Measurements from ENCODE around the gene NSL1. TPM values are rescaled to one million over a fixed set of nuclear protein-coding genes. Genes with fewer than 3 reads are reported as not detected.
A peak's percentile ranks its signal among the peaks of the same experiment; 100 is the strongest.

Gene NSL1
- total and polyA plus RNA-seq, 9 of the 15 experiments (the other 6 are each of a cell fraction or from before 2014, with no cell fraction given): 53.5 to 108 (median 59.1) TPM

DNA sequence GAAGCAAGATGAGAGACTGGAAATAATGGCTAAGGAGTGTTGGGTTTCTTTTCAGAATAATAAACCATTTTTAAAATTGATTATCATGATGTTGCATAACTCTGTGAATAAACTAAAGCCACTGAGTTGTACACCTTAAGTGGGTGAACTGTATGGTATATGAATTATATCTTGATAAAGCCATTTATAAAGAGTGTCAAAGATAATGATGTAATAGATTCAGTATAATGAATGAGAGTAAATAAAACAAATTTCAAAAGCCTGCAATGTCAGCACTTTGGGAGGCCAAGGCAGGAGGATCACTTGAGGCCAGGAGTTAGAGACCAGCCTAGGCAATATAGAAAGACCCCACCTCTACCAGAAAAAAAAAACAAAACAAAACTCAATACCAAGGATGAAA lies 16.3 kb downstream of the NSL1 start:
- peaks cover 25% of the 10 kb centered on the region for H3K79me2 ChIP-seq (ENCODE audit: control insufficient read depth, insufficient read depth, low read length)
- H3K4me3 ChIP-seq: no peak overlapping the region
- intact Hi-C loops (cut with micrococcal nuclease) (no loop called here), in situ Hi-C loops (cut with MboI) (loop anchor here (10.0 kb wide), 1 partner anchor 680 kb away; no protein-coding TSS in a partner anchor)
- H3K27ac ChIP-seq (ENCODE audit: extremely low read depth, low read depth, low read length): peak overlapping the region; percentile 65; the same call in 2 of the 3 replicates
- FAIRE-seq (no peak), DNase-seq (ENCODE audit: extremely low read depth in 1 of 4, low spot score in 3 of 4) (no peak), ATAC-seq (no peak)
- peaks cover 22% of the 10 kb centered on the region; the same call in 2 of the 3 replicates for H3K36me3 ChIP-seq (ENCODE audit: control insufficient read depth, insufficient read depth, low read length)
- peaks cover 0 to 5% of the 10 kb centered on the region in 2 experiments; a peak in 3 of 5 replicates for H3K4me1 ChIP-seq (replicated peaks in 1 of 2; ENCODE audit: control insufficient read depth in 2 of 2, insufficient read depth in 2 of 2, low read length in 2 of 2)
- no peaks in the 10 kb centered on the region for H3K9me3 ChIP-seq (replicated peaks; ENCODE audit: control insufficient read depth, insufficient read depth, low read depth, low read length)
- H2AFZ ChIP-seq (ENCODE audit: low read depth, low read length): no peak overlapping the region
- H3K27me3 ChIP-seq (ENCODE audit: control insufficient read depth in 2 of 2, insufficient read depth in 2 of 2, low read length in 2 of 2): no peaks in the 10 kb centered on the region
- ChIA-PET CTCF (ENCODE audit: low intra/inter-chr PET ratio) (no interaction called here), POLR2A (interaction anchor here (0.6 kb wide), 1 partner anchor 10 kb away, joined by 3 read pairs; no protein-coding TSS in a partner anchor)
- no peak overlapping the region for H3K4me2 ChIP-seq (ENCODE audit: insufficient read depth, low read length)
- no peak overlapping the region for H3K9ac ChIP-seq (ENCODE audit: insufficient read depth in 1 of 2, low read depth in 2 of 2, low read length in 2 of 2)
- no TSS peak for BruUV-seq (replicated peaks)
- no peaks in the 10 kb centered on the region for H3K9me1 ChIP-seq (ENCODE audit: control insufficient read depth, insufficient read depth, low read length)
- no peaks in the 10 kb centered on the region for H4K20me1 ChIP-seq (replicated peaks; ENCODE audit: control insufficient read depth, insufficient read depth, low read length)
- TF ChIP-seq MCM5 (IDR thresholded peaks at IDR 0.05; ENCODE audit: low read depth) (no peak), NUFIP1 (IDR thresholded peaks at IDR 0.05; ENCODE audit: partially characterized antibody) (no peak), ZNF324 (CRISPR knock-in tag; IDR thresholded peaks at IDR 0.05) (no peak), BMI1 (IDR thresholded peaks at IDR 0.05; ENCODE audit: low read length) (no peak), MAFF (IDR thresholded peaks at IDR 0.05; ENCODE audit: low read length) (peak; percentile 55), ZBTB7A (IDR thresholded peaks at IDR 0.05; ENCODE audit: borderline replicate concordance, control insufficient read depth, low read depth, low read length) (no peak), ATF3 (IDR thresholded peaks at IDR 0.05) (peak; percentile 43; the same call in 1 of the 2 replicates), ATF3 (CRISPR knock-in tag; conservative IDR thresholded peaks at IDR 0.05) (no peak), CEBPG (CRISPR knock-in tag; IDR thresholded peaks at IDR 0.05) (no peak), CEBPG (tag; conservative IDR thresholded peaks at IDR 0.05 in 1 of 2, IDR thresholded peaks at IDR 0.05 in 1 of 2) (peak; percentile 52 to 57; a peak in 3 of 4 replicates), ZNF431 (CRISPR knock-in tag; IDR thresholded peaks at IDR 0.05) (no peak), GTF2E2 (tag; IDR thresholded peaks at IDR 0.05) (0 out of 2 replicates have a peak, but pooled peaks have one; percentile 8), TRIM24 (IDR thresholded peaks at IDR 0.05) (0 out of 4 replicates have a peak, but pooled peaks of 1 of the 2 experiments have one; percentile 11), MEF2D (tag; conservative IDR thresholded peaks at IDR 0.05; ENCODE audit: low read depth) (no peak), HIVEP1 (CRISPR knock-in tag; IDR thresholded peaks at IDR 0.05) (no peak), CEBPB (tag; IDR thresholded peaks at IDR 0.05) (peak; percentile 43; the same call in 1 of the 2 replicates), CTCF (IDR thresholded peaks at IDR 0.05 in 2 of 3, conservative IDR thresholded peaks at IDR 0.05 in 1 of 3; ENCODE audit: insufficient read depth in 2 of 3, low read depth in 1 of 3, low read length in 3 of 3) (no peak), MAFG (tag; conservative IDR thresholded peaks at IDR 0.05) (peak; percentile 55), ZFP36 (IDR thresholded peaks at IDR 0.05; ENCODE audit: low read depth, low read length, partially characterized antibody) (no peak), ZFX (CRISPR knock-in tag; IDR thresholded peaks at IDR 0.05) (no peak), MAFK (IDR thresholded peaks at IDR 0.05; ENCODE audit: low read length) (peak; percentile 54; the same call in 1 of the 2 replicates), ZNF316 (IDR thresholded peaks at IDR 0.05) (peak; percentile 91)
- TF ChIP-seq, protein P1, sequence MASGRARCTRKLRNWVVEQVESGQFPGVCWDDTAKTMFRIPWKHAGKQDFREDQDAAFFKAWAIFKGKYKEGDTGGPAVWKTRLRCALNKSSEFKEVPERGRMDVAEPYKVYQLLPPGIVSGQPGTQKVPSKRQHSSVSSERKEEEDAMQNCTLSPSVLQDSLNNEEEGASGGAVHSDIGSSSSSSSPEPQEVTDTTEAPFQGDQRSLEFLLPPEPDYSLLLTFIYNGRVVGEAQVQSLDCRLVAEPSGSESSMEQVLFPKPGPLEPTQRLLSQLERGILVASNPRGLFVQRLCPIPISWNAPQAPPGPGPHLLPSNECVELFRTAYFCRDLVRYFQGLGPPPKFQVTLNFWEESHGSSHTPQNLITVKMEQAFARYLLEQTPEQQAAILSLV (tag; IDR thresholded peaks at IDR 0.05): no peak

All from K562 (cell line).